NCI-H2029 (cell line): ENCODE results near the gene DCST1.

ENCODE experiments used
- DNase-seq: peaks from one replicate; lab custom pipeline; 2025; lab: John Stamatoyannopoulos, UW

The DCST1 gene

GRCh38 chr1:155073377-155074242, 40.0 kb downstream of the DCST1 start:
- DNase-seq: no peak

- DNase-seq: no peak
Measured at GRCh38 chr1:155075535-155075934, 41.9 kb downstream of the DCST1 start.

- DNase-seq: no peak
Measured at GRCh38 chr1:155076371-155076770, 42.7 kb downstream of the DCST1 start.

GRCh38 chr1:155077346-155077745, 43.7 kb downstream of the DCST1 start:
- no peak for DNase-seq

- no peak for DNase-seq
Measured at GRCh38 chr1:155077758-155078445, 44.3 kb downstream of the DCST1 start.

- DNase-seq: peak; percentile 29
Measured at GRCh38 chr1:155078469-155079209, 45.0 kb downstream of the DCST1 start, which contains the start of gene EFNA3. Gene EFNA3, plus strand, starts transcription at chr1:155078837. Its CDS starts 105 bp downstream, at chr1:155078942.

- no peak for DNase-seq
Measured at GRCh38 chr1:155079210-155079486, 45.5 kb downstream of the DCST1 start.

GRCh38 chr1:155079487-155080311, 46.1 kb downstream of the DCST1 start:
- DNase-seq: no peak

GRCh38 chr1:155080312-155081228, 46.9 kb downstream of the DCST1 start:
- no peak for DNase-seq

GRCh38 chr1:155081472-155082300, 48.1 kb downstream of the DCST1 start:
- no peak for DNase-seq

GRCh38 chr1:155082301-155083051, 48.9 kb downstream of the DCST1 start:
- DNase-seq: no peak

GRCh38 chr1:155083052-155083541, 49.5 kb downstream of the DCST1 start:
- DNase-seq: no peak

GRCh38 chr1:155083865-155084721, 50.5 kb downstream of the DCST1 start:
- no peak for DNase-seq

GRCh38 chr1:155084722-155085503, 51.3 kb downstream of the DCST1 start:
- peak; percentile 88 for DNase-seq

- peak; percentile 33 for DNase-seq
Measured at GRCh38 chr1:155085504-155086127, 52.0 kb downstream of the DCST1 start.

GRCh38 chr1:155086128-155086741, 52.6 kb downstream of the DCST1 start:
- DNase-seq: no peak
